GM06990 (cell line): ENCODE data around the gene TOGARAM2.

ENCODE experiments used
- DNase-seq: peaks from one replicate; pipeline ENCODE4 v3.0.0-alpha.2; 2011; ENCODE audit not compliant: insufficient read length; ENCODE audit errors: extremely low read depth
- H3K27me3 ChIP-seq: replicated peaks from 2 replicates; pipeline ENCODE4 v1.6.0; 2011; ENCODE audit warnings: low read length; ENCODE audit not compliant: control insufficient read depth, insufficient read depth
- H3K36me3 ChIP-seq: 2 replicates; pipeline ENCODE4 v1.5.1; 2011; ENCODE audit warnings: low read length; ENCODE audit not compliant: control insufficient read depth, insufficient read depth
- H3K4me3 ChIP-seq: replicated peaks from 2 replicates; pipeline ENCODE4 v1.5.1; 2011; ENCODE audit warnings: low read depth, mild to moderate bottlenecking, control low read depth, low read length
- TF ChIP-seq, protein P1 (sequence below): IDR thresholded peaks from 2 replicates; pipeline ENCODE4 v1.5.1; 2011; ENCODE audit warnings: low read length, control low read depth, mild to moderate bottlenecking, inconsistent platforms; ENCODE audit not compliant: insufficient read depth, poor library complexity, severe bottlenecking

The TOGARAM2 gene

DNA sequence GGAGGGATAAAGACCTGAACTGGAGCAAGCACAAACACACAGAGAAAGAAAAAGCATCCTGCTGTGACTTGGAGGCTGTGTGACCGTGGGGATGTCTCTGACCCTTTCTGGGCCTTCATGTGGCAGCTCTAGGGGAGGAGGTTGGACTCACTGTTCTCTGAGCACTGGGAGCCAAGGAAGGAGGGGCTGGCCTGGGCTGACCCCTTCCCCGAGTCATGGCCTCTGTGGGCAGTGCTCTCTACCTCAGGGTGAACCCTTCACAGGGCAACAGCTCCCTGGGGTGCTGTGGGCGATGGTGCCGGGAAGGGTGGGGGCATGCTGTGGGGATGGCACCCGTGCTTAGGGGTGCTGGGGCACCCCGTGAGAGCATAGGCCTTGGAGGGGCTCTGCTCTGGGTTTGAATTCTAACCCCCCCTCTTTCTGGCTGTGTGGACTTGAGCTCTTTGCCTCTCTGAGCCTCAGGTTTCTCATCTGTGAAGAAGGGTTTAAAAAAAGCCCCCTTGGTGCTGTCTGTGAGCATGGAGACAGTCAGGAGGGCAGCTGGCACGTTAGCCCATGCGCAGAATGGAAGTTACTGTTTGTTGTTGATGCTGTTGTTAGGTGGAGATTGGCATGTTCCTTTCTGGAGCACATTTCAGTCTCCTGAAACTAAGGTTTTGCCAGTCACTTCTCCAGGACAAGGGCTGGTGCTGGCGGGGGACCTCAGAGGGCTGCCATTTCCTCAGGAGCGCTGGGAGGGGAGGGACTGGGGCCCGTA lies 700 bp downstream of the TOGARAM2 start:
- TF ChIP-seq, protein P1, sequence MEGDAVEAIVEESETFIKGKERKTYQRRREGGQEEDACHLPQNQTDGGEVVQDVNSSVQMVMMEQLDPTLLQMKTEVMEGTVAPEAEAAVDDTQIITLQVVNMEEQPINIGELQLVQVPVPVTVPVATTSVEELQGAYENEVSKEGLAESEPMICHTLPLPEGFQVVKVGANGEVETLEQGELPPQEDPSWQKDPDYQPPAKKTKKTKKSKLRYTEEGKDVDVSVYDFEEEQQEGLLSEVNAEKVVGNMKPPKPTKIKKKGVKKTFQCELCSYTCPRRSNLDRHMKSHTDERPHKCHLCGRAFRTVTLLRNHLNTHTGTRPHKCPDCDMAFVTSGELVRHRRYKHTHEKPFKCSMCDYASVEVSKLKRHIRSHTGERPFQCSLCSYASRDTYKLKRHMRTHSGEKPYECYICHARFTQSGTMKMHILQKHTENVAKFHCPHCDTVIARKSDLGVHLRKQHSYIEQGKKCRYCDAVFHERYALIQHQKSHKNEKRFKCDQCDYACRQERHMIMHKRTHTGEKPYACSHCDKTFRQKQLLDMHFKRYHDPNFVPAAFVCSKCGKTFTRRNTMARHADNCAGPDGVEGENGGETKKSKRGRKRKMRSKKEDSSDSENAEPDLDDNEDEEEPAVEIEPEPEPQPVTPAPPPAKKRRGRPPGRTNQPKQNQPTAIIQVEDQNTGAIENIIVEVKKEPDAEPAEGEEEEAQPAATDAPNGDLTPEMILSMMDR = no peak
- DNase-seq = no peak
- no peaks in the 10 kb centered on the region; the same call in 1 of the 2 replicates for H3K27me3 ChIP-seq
- H3K36me3 ChIP-seq = no peaks in the 10 kb centered on the region
- no peak overlapping the region for H3K4me3 ChIP-seq

DNA sequence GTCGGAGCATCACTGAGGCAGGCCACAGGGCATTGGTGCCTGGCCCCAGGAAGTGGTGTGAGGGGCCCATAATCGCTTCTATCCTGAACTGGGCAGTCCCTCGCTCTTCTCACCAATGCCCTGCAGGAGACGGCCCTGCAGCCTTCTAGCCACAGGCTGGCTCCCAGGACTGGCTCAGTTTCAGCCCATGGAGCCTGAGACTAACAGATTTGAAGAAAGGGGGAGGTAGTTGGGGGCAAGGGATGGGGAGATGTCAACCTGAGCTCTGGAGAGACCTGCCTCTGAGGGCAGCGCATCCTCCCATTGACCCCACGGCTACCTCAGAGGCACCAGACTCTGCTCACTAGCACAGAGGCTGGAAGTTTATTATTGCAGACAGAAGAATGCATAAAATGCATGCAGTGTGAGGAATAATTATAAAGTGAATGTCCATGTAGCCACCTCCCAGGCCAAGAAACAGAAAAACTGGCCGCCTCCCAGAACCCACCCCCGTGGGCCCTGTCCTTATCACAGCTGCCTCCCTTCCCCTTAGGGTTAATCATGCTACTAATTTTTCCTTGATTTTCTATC lies 1.4 kb downstream of the TOGARAM2 start:
- H3K36me3 ChIP-seq = no peaks in the 10 kb centered on the region
- TF ChIP-seq, protein P1 = no peak
- H3K27me3 ChIP-seq = no peaks in the 10 kb centered on the region; the same call in 1 of the 2 replicates
- H3K4me3 ChIP-seq = no peak overlapping the region
- no peak for DNase-seq

DNA sequence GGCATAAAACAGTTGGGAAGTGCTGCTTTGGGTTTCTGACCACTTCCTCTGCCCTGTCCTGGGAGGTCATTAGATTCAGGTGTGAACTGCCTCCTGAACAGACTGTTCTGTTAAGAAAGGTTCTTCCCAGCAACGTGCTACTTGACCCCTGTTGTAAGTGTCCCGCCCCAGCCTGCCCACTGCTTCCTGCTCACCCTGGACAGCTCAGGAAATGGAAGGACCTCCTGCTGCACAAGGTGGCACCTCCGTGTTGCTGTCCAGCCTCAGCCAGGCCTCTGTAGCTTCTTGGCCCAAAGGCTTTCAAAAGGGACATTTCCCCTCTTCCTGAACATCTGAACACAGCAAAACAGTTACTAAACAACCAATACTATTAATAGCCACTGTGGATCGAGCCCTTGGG lies 5.3 kb downstream of the TOGARAM2 start:
- H3K36me3 ChIP-seq = no peaks in the 10 kb centered on the region
- TF ChIP-seq, protein P1 = no peak
- H3K27me3 ChIP-seq = no peaks in the 10 kb centered on the region; the same call in 1 of the 2 replicates
- no peak for DNase-seq
- H3K4me3 ChIP-seq = no peak overlapping the region

DNA sequence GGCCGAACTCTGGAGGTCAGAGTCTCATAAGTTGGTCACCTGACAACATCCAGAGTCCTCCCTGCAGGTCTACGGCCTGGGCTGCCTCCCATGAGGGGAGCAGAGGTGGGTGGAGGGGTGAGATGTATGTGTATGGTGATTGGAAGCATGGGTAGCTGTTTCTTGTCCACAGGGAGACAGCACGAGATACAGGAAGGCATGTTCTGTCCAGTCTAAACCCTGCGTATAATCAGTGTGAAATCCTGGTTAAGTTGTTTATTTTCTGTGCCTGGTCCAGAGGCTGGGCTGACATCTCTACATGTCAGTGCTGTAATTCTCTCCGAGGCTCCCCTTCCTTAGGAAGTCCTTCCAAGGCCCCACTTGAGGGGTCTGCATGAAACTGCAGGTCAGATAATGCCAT lies 8.9 kb downstream of the TOGARAM2 start:
- no peak for DNase-seq
- no peak overlapping the region for H3K4me3 ChIP-seq
- TF ChIP-seq, protein P1 = no peak
- H3K36me3 ChIP-seq = no peaks in the 10 kb centered on the region
- H3K27me3 ChIP-seq = no peaks in the 10 kb centered on the region; the same call in 1 of the 2 replicates

DNA sequence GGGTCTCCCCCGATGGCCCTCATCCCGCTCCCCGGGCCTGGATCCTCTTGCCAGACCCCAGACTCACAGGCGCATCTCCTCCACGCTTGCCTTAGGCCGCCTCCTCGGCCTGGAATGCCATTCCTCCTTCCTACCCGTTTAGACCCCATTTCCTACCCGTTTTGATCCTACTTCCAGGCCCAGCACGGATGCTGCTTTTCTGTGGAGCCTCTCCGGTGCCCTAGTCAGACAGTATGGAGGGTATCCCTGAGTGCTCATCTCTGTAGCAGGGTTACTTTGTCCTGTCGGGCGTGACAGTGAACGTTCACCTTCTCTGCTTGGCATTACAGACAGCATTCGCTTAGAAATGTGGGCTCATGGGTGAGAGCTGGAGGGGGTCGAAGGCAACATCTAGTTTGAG lies 9.3 kb downstream of the TOGARAM2 start:
- DNase-seq = no peak
- Histone ChIP-seq H3K27me3 (no peaks in the 10 kb centered on the region; the same call in 1 of the 2 replicates), H3K4me3 (no peak overlapping the region), H3K36me3 (no peaks in the 10 kb centered on the region)
- TF ChIP-seq, protein P1 = no peak
